HG02981 (cell line): ENCODE results near the gene GLUL.
"Not testable (repeated sequence)": the region's sequence is repeated elsewhere in the genome, so short reads cannot be mapped to it uniquely, and the experiment has no call there.

Experiments
- ATAC-seq: cut with Tn5 transposase; IDR thresholded peaks from one replicate; pipeline ENCODE4 v1.9.1; 2021; ENCODE audit warnings: mild to moderate bottlenecking, moderate library complexity; ENCODE audit not compliant: unreplicated experiment

Gene GLUL

GRCh38 chr1:182395906-182396305 lies 4.3 kb upstream of the GLUL start:
- ATAC-seq: no peak

GRCh38 chr1:182394055-182394775 lies 2.6 kb upstream of the GLUL start:
- ATAC-seq: no peak

DNA sequence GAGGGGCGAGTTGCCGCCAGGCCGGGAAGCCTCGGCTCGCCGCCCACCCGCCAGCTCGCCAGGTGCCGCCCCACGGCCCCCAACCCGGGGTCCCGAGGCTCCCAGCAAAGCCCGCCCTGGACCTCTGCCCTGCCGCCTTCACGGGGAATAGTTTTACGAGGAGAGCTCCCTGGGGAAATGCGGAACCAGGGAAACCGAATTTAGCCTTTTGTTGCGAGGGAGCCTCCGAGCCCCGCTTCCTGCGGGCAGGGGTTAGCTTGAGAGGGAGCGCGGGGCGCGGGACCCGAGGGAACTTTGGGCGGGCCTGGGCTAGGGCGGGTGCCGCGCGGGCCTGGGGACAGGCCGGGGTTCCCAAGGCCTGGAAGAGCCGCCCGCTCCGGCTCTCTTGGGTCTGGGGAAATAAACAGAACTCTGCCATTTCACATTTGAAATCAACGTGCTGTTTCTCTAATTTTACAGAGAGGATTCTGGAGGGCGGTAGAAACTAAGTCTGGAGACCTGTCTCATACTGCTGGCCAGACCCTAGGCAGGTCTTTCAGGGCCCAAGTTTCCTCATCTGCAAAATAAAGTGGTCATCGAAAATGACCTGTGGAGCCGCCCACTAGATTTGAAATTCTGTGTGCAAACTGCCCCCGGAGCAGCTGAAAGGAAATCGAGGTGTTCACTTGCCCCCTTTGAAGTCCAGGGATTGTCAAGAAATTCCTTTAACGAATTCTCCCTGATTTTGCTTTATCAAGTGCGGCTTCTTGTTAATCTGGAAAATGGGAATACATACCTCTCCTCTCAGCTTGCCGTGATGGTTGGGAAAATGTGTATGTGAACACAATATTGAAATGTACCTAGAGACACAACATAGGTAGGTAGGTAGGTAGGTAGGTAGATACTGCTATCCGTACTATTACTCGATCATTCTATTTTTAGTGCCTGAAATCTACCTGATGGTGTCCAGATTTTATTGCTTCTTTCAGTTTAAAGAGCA lies 749 bp upstream of the GLUL start:
- ATAC-seq: peak; percentile 12

- ATAC-seq: peak; percentile 5
These were observed 595 bp downstream of the GLUL start for GRCh38 chr1:182391028-182391361.

- no peak for ATAC-seq
These were observed 2.0 kb downstream of the GLUL start for GRCh38 chr1:182389619-182390047.

DNA sequence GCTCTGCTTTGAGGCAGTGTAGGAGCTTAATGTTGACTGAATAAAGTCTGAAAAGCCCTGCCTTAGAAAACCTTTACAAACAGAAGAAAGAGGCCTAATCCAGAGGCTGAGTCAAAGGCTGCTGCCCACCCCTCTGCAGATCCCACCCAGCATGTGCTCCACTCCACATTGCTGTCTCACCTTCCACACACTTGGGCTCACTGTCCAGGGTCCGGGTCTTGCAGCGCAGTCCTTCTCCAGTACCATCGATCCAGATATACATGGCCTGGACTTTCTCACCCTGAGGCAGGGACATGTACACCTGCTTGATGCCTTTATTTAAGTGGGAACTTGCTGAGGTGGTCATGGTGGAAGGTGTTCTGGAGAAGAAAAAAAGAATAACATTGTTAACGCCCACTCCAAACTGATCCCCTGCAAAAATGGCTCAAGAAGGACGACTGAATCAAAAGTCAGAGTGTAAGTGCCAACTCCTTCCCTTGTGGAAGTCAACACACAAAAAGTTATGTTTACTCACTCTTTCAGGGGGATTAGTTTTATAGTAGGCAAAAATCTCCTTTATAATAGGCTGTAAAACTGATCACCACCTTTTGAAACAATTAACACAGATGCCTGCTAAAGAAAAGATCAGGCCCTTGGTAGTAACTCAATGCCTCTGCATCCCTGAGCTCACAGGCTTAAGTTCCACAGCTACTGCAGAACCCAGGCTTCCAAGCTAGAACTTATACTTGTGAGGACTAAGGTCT lies 3.0 kb downstream of the GLUL start:
- no peak for ATAC-seq

GRCh38 chr1:182387566-182387965 lies 4.0 kb downstream of the GLUL start:
- no peak for ATAC-seq

DNA sequence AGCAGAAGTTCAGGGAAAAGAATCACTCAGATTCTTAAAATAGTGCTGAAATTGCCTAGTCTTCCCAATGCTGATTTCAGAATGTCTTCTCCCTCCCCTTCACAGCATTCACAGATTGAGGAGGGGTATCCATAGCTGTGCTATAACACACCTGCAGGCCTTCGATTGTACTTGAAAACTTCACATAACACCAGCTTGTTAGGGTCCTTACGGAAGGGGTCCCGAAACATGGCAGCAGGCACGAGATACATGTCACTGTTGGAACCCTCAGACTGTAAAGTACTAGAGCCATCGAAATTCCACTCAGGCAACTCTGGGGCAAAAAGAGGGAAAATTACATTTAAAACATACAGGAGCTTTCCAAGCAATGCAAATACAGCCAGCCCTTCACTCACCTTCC lies 4.6 kb downstream of the GLUL start:
- ATAC-seq: no peak

- no peak for ATAC-seq
These were observed 5.4 kb downstream of the GLUL start for GRCh38 chr1:182385885-182386853.

GRCh38 chr1:182384387-182384960 lies 7.1 kb downstream of the GLUL start:
- no peak for ATAC-seq

DNA sequence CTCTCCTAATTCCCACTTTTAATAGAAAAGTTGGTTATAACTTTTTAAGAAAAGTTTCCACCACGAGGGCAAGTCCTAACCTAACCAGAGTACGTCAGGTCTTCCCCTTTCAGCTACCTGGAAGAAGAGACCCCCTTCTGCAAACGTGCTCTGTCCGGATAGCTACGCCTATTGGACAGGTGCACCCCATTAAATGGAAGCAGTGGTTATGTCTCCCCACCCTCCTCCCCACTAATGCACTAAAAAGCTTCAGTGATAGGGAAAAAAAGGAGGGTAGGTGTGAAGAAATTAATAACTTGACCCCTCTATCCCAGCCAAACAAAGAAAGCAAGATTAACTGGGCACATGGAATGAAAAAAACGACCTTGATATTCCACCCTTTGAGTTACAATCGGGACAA lies 7.7 kb downstream of the GLUL start:
- ATAC-seq: no peak

DNA sequence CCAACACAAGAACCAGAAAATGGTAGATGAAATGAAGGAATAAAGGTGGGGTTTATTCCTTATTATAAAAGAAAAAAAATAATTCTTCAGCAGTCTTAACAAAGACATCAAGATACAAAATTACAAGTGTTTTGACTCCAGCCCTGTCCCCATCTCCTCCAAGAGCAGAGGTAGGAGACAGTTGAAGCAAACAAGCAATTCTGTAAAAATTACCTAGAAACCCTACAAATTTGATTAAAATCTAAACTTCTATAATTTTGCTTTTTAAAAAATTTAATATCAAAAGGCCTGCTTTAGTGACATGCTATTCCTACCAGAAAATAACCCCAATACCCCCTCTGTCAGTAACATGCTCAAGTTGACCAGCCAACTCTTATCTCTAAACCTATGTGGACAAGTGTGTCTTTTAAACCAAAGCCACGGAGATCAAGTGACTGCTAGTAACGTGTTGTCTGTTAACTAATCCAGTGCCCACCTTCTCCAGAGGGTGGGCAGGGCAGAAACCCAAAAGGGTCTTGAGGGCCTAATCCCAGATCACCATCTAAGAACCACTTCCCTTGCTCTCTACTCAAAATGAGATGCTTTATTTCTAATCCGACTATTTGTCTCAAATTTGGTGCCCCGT lies 8.4 kb downstream of the GLUL start:
- ATAC-seq: no peak

DNA sequence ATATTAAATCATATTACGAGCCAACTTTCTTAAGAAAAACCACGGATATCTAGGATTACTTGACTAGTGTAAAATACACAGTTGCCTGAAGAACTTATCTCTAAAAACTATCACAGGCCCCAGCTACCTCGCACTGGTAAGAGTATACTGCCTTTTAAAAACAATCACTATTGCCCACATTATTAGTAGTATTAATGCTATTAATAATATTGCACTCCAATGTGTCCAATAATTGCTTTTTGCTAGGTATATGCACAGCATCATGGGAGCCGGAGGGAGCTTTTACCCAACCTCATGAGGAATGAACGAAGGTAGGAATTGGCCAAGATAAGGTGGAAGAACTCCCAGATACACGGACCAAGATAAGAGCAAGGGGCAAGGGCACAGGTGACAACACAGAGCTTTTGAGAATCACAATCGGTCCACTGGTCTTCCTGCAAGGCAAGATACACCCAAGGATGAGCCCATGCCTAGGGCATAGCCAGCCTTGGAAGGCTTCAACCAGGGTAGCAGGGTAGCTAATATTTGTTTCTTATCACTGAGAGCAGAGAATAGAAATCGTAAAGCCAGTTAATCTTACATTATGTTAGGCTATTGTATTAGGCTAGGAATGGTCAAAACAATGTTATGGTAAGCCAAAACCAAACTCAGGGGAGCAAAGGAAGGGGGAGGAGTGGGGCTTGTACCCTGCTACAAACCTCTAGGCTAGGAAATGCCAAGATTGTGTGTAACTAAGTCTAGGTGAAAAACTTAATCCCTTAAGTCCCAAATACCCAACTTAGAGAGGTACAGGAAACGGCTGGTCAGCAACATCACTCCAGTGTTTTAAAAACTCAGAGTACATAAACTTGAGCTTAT lies 9.4 kb downstream of the GLUL start:
- ATAC-seq: no peak

DNA sequence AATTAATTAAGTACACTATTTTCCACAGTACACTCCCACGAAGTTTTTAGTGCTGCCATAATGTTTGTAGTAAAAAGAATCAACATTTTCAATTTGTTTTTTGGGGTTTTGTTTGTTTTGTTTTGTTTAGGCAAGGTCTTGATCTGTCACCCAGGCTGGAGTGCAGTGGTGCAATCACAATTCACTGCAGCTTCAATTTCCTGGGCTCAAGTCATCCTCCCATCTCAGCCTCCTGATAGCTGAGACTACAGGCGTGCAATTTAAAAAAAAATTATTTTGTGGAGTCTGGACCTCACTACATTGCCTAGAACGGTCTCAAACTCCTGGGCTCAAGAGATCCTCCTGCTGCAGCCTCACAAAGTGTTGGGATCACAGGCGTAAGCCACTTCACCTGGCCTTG lies 11.4 kb downstream of the GLUL start:
- no peak for ATAC-seq

DNA sequence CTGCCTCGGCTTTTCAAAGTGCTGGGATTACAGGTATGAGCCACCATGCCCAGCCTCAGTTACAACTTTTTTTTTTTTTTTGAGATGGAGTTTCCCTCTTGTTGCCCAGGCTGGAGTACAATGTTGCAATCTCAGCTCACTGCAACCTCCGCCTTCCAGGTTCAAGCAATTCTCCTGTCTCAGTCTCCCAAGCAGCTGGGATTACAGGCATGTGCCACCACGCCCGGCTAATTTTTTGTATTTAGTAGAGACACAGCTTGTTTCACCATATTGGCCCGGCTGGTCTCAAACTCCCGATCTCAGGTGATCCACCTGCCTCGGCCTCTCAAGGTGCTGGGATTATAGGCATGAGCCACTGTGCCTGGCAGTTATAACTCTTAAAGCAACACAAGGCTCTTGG lies 11.8 kb downstream of the GLUL start:
- ATAC-seq: not testable (repeated sequence)

DNA sequence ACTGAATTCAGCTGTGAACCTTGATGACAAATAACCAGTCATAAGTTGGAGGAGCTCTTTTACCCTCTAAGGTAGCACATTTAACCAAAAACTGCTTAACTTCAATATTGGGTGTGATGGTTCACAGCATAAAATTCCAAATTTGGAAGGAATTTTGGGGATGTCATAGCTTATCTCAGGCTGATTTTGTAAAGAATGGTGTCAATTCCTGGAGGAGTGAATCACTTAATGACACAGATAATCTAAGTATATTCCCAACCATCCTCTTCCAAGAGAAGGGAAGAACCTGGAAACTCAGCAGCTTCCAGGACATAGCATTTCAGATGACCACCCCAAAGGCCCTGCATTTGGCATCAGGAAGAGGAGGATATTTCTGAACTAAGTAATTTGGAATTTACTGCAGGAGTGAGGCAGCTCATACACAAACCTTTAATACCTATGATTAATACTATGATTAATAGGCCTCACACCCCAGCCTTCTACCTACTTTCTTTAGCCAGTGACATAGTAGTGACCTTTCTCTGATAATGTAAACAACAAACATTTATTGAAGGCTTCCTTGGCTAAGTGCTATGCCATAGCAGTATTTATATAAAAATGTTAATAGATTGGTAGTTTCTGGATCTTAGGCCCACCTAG lies 14.5 kb downstream of the GLUL start:
- ATAC-seq: no peak

DNA sequence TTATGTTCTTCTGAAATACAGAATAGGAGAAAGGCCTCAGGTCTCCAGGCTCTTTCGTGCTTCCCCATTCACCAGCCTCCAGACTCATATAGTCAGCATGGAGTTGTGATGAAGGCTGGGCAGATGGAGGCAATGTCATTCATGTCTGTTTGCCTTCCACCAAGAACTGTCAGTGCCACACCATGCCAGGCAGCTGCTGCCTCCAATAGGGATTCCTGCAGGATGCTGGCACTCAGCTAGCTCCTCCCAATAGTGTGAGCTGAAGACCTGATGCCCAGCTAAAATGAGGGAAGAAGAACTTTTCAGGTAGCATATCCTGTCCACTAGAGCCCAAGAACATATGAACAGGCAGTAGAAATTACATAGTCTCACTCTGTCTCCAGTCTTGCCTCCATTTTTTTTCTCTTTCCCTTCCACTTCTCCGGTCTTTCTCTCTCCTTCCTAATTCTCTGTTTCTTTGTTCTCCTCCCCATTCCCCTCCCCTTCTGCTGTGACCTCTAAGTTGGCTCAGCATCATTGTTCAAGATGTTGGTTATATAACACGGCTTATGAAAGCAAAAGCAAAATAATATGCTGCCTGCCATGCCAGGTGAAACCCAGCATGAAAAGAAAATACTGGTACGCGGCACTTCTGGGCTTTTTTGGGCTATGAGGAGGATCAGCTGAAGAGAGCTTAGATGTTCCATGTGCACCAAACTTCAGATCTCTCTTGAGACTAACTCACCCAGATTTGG lies 17.3 kb downstream of the GLUL start:
- no peak for ATAC-seq
